Measurements from ENCODE around the gene CD2. TPM values are rescaled to one million over a fixed set of nuclear protein-coding genes. Genes with fewer than 3 reads are reported as not detected.

The CD2 gene
- total RNA-seq, 1 experiment from 2014 or later, result not detected

GRCh38 chr1:116737020-116737854 lies 17.0 kb upstream of the CD2 start:
- Histone ChIP-seq H3K36me3 (ENCODE audit: insufficient read depth, low read length, poor library complexity, severe bottlenecking) (no peaks in the 10 kb centered on the region), H3K4me1 (ENCODE audit: insufficient read depth, low read length, poor library complexity, severe bottlenecking) (peaks cover 2% of the 10 kb centered on the region), H3K4me3 (ENCODE audit: low read depth, low read length, poor library complexity, severe bottlenecking) (no peak overlapping the region), H3K27me3 (replicated peaks; ENCODE audit: insufficient read depth, low read depth, low read length, poor library complexity) (no peaks in the 10 kb centered on the region), H3K27ac (ENCODE audit: low read depth, low read length, poor library complexity, severe bottlenecking) (no peak overlapping the region), H3K9me3 (ENCODE audit: low read depth, low read length, poor library complexity, severe bottlenecking) (no peaks in the 10 kb centered on the region)
- TF ChIP-seq EZH2 (IDR thresholded peaks at IDR 0.05; ENCODE audit: borderline replicate concordance, low read depth, low read length, poor library complexity, severe bottlenecking) (no peak), CTCF (conservative IDR thresholded peaks at IDR 0.05; ENCODE audit: low read depth, low read length) (peak; percentile 86)
- BruUV-seq (replicated peaks), result no TSS peak
- POLR2A ChIA-PET (ENCODE audit: low non-redundant PET), result no interaction called here
- CTCF ChIA-PET, result interaction anchor here (0.7 to 1.5 kb wide), 5 partner anchors 32 to 547 kb away, joined by 3 to 9 read pairs (median 3); partner anchors contain the start of gene TTF2
- DNase-seq (ENCODE audit: low spot score), result peak; percentile 62
- intact Hi-C loops (cut with micrococcal nuclease; ENCODE audit: unreplicated experiment), result loop anchor here (1.0 to 10.0 kb wide), 2 partner anchors 318 to 548 kb away; no protein-coding TSS in a partner anchor

GRCh38 chr1:116737855-116738321 lies 16.3 kb upstream of the CD2 start:
- BruUV-seq (replicated peaks), result no TSS peak
- H3K4me3 ChIP-seq (ENCODE audit: low read depth, low read length, poor library complexity, severe bottlenecking), result no peak overlapping the region
- TF ChIP-seq EZH2 (IDR thresholded peaks at IDR 0.05; ENCODE audit: borderline replicate concordance, low read depth, low read length, poor library complexity, severe bottlenecking) (no peak), CTCF (conservative IDR thresholded peaks at IDR 0.05; ENCODE audit: low read depth, low read length) (no peak)
- peaks cover 2% of the 10 kb centered on the region for H3K4me1 ChIP-seq (ENCODE audit: insufficient read depth, low read length, poor library complexity, severe bottlenecking)
- ChIA-PET CTCF (interaction anchor here (0.7 to 1.5 kb wide), 5 partner anchors 32 to 547 kb away, joined by 3 to 9 read pairs (median 3); partner anchors contain the start of gene TTF2), POLR2A (ENCODE audit: low non-redundant PET) (no interaction called here)
- no peak overlapping the region for H3K27ac ChIP-seq (ENCODE audit: low read depth, low read length, poor library complexity, severe bottlenecking)
- DNase-seq (ENCODE audit: low spot score), result no peak
- no peaks in the 10 kb centered on the region for H3K27me3 ChIP-seq (replicated peaks; ENCODE audit: insufficient read depth, low read depth, low read length, poor library complexity)
- no peaks in the 10 kb centered on the region for H3K36me3 ChIP-seq (ENCODE audit: insufficient read depth, low read length, poor library complexity, severe bottlenecking)
- peaks cover 2% of the 10 kb centered on the region for H3K9me3 ChIP-seq (ENCODE audit: low read depth, low read length, poor library complexity, severe bottlenecking)
- intact Hi-C loops (cut with micrococcal nuclease; ENCODE audit: unreplicated experiment), result loop anchor here (1.0 to 10.0 kb wide), 2 partner anchors 317 to 547 kb away; no protein-coding TSS in a partner anchor

GRCh38 chr1:116738673-116739370 lies 15.4 kb upstream of the CD2 start:
- CTCF ChIA-PET, result no interaction called here
- POLR2A ChIA-PET (ENCODE audit: low non-redundant PET), result interaction anchor here (0.6 kb wide), 1 partner anchor 378 kb away, joined by 3 read pairs; no protein-coding TSS in a partner anchor
- DNase-seq (ENCODE audit: low spot score), result no peak
- BruUV-seq (replicated peaks), result no TSS peak
- no peak for TF ChIP-seq EZH2 (IDR thresholded peaks at IDR 0.05; ENCODE audit: borderline replicate concordance, low read depth, low read length, poor library complexity, severe bottlenecking)
- no peak for TF ChIP-seq CTCF (conservative IDR thresholded peaks at IDR 0.05; ENCODE audit: low read depth, low read length)
- no peak overlapping the region for H3K27ac ChIP-seq (ENCODE audit: low read depth, low read length, poor library complexity, severe bottlenecking)
- H3K36me3 ChIP-seq (ENCODE audit: insufficient read depth, low read length, poor library complexity, severe bottlenecking), result no peaks in the 10 kb centered on the region
- H3K4me3 ChIP-seq (ENCODE audit: low read depth, low read length, poor library complexity, severe bottlenecking), result no peak overlapping the region
- peaks cover 11% of the 10 kb centered on the region for H3K9me3 ChIP-seq (ENCODE audit: low read depth, low read length, poor library complexity, severe bottlenecking)
- H3K4me1 ChIP-seq (ENCODE audit: insufficient read depth, low read length, poor library complexity, severe bottlenecking), result peaks cover 2% of the 10 kb centered on the region
- intact Hi-C loops (cut with micrococcal nuclease; ENCODE audit: unreplicated experiment), result loop anchor here (10.0 kb wide), 1 partner anchor 546 kb away; no protein-coding TSS in a partner anchor
- H3K27me3 ChIP-seq (replicated peaks; ENCODE audit: insufficient read depth, low read depth, low read length, poor library complexity), result no peaks in the 10 kb centered on the region

Measured in A673 (cell line).